Neural progenitor cell (in vitro differentiated cells): ENCODE data around the gene TAF7L. TPM values are rescaled to one million over a fixed set of nuclear protein-coding genes. Genes with fewer than 3 reads are reported as not detected.

ENCODE experiments used
- DNase-seq: peaks from one replicate; pipeline ENCODE4 v3.0.0-alpha.2; 2016; ENCODE audit warnings: low spot score
- H2AFZ ChIP-seq: fragments of 200-600 bp; sonication (generic); replicated peaks from 2 replicates; pipeline ENCODE4 v1.6.1; 2016; ENCODE audit warnings: antibody characterized with exemption
- H3F3A ChIP-seq: fragments of 200-600 bp; sonication (generic); 2 replicates; pipeline ENCODE4 v1.6.1; 2016; ENCODE audit warnings: antibody characterized with exemption, low read depth
- H3K27ac ChIP-seq: fragments of 200-600 bp; sonication (generic); 2 replicates; pipeline ENCODE4 v1.5.1; 2016; ENCODE audit warnings: mild to moderate bottlenecking
- H3K27me3 ChIP-seq: fragments of 200-600 bp; sonication (generic); 2 replicates; pipeline ENCODE4 v1.6.1; 2016; ENCODE audit warnings: mild to moderate bottlenecking, moderate library complexity
- H3K36me3 ChIP-seq: fragments of 200-600 bp; sonication (generic); 2 replicates; pipeline ENCODE4 v1.5.1; 2016
- H3K4me1 ChIP-seq: fragments of 200-600 bp; sonication (generic); 2 replicates; pipeline ENCODE4 v1.6.1; 2016; ENCODE audit warnings: mixed run types
- H3K4me2 ChIP-seq: fragments of 200-600 bp; sonication (generic); 2 replicates; pipeline ENCODE4 v1.6.1; 2016
- H3K4me3 ChIP-seq: fragments of 200-600 bp; sonication (generic); 2 replicates; pipeline ENCODE4 v1.5.1; 2016
- H3K79me2 ChIP-seq: fragments of 200-600 bp; sonication (generic); 2 replicates; pipeline ENCODE4 v1.6.1; 2016; ENCODE audit warnings: low read depth
- H3K9ac ChIP-seq: fragments of 200-600 bp; sonication (generic); 2 replicates; pipeline ENCODE4 v1.6.1; 2016
- H3K9me3 ChIP-seq: fragments of 200-600 bp; sonication (generic); 2 replicates; pipeline ENCODE4 v1.5.1; 2016; ENCODE audit warnings: low read depth
- H4K20me1 ChIP-seq: fragments of 200-600 bp; sonication (generic); 2 replicates; pipeline ENCODE4 v1.6.1; 2016; ENCODE audit warnings: low read depth
- H3K27ac Mint-ChIP-seq: 3 replicates; pipeline ENCODE4 v1.8.0; 2021; ENCODE audit warnings: mixed read lengths
- H3K27me3 Mint-ChIP-seq: 2 replicates; pipeline ENCODE4 v1.8.0; 2022; ENCODE audit warnings: low read depth, mild to moderate bottlenecking, inconsistent platforms, moderate library complexity, mixed read lengths; ENCODE audit not compliant: insufficient read depth
- H3K36me3 Mint-ChIP-seq: 3 replicates; pipeline ENCODE4 v1.8.0; 2021; ENCODE audit warnings: mixed read lengths
- H3K4me1 Mint-ChIP-seq: 3 replicates; pipeline ENCODE4 v1.8.0; 2021; ENCODE audit warnings: mixed read lengths
- H3K4me3 Mint-ChIP-seq: 3 replicates; pipeline ENCODE4 v1.8.0; 2021; ENCODE audit warnings: mild to moderate bottlenecking, moderate library complexity, mixed read lengths
- H3K9me3 Mint-ChIP-seq: 3 replicates; pipeline ENCODE4 v1.8.0; 2020; ENCODE audit warnings: mixed read lengths
- EZH2 ChIP-seq: fragments of 200-600 bp; sonication (generic); IDR thresholded peaks from 2 replicates; pipeline ENCODE4 v1.6.1; 2017; ENCODE audit warnings: antibody characterized with exemption, mild to moderate bottlenecking, moderate library complexity
- EZH2phosphoT487 ChIP-seq: fragments of 200-600 bp; sonication (generic); IDR thresholded peaks from 2 replicates; pipeline ENCODE4 v1.6.1; 2017; ENCODE audit warnings: antibody characterized with exemption
- total RNA-seq: library from RNA; depleted of rRNA; stranded (reverse); fragments of >200 nt; gene quantifications from 2 replicates; pipeline ENCODE4 v1.2.3, GENCODE V29; 2015; ENCODE audit warnings: low replicate concordance
- TF ChIP-seq, protein P1 (sequence below): fragments of 200-600 bp; sonication (generic); IDR thresholded peaks from 2 replicates; pipeline ENCODE4 v1.5.1; 2017; ENCODE audit warnings: antibody characterized with exemption, mild to moderate bottlenecking

The TAF7L gene
- total RNA-seq, 1 donor from 2014 or later, result not detected

DNA sequence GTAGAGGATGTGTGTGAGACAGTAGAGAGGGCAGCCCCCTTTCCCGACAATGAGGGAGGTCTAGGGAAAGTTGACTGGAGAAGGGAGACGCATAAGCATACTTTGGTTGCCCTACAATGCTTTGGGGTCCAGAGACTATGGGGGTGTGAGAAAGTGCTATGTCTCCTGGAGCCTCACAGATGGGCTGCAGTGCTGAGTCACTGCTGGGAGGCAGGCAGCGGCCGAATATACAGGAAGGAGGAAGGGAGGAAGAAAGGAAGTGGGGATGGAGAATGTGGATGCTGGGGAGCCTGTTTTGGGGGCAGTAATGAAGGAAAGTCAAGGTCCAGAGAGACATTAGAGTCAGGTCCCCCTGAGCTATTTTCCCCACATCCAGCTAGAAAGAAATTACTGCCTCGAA lies 58.8 kb downstream of the TAF7L start:
- Mint-ChIP-seq H3K4me3 (no peak overlapping the region), H3K4me1 (no peaks in the 10 kb centered on the region), H3K27me3 (peaks cover 3% of the 10 kb centered on the region), H3K36me3 (no peaks in the 10 kb centered on the region), H3K27ac (no peak overlapping the region), H3K9me3 (peaks cover 7% of the 10 kb centered on the region)
- Histone ChIP-seq H3K27me3 (no peaks in the 10 kb centered on the region), H3K4me2 (no peak overlapping the region), H3K27ac (no peak overlapping the region), H3K36me3 (no peaks in the 10 kb centered on the region), H2AFZ (no peak overlapping the region), H3K9ac (no peak overlapping the region), H4K20me1 (no peaks in the 10 kb centered on the region), H3K79me2 (no peaks in the 10 kb centered on the region), H3K9me3 (no peaks in the 10 kb centered on the region), H3K4me1 (no peaks in the 10 kb centered on the region), H3F3A (no peaks in the 10 kb centered on the region), H3K4me3 (no peak overlapping the region)
- DNase-seq, result no peak
- TF ChIP-seq EZH2phosphoT487, result no peak
- no peak for TF ChIP-seq EZH2
- TF ChIP-seq, protein P1, sequence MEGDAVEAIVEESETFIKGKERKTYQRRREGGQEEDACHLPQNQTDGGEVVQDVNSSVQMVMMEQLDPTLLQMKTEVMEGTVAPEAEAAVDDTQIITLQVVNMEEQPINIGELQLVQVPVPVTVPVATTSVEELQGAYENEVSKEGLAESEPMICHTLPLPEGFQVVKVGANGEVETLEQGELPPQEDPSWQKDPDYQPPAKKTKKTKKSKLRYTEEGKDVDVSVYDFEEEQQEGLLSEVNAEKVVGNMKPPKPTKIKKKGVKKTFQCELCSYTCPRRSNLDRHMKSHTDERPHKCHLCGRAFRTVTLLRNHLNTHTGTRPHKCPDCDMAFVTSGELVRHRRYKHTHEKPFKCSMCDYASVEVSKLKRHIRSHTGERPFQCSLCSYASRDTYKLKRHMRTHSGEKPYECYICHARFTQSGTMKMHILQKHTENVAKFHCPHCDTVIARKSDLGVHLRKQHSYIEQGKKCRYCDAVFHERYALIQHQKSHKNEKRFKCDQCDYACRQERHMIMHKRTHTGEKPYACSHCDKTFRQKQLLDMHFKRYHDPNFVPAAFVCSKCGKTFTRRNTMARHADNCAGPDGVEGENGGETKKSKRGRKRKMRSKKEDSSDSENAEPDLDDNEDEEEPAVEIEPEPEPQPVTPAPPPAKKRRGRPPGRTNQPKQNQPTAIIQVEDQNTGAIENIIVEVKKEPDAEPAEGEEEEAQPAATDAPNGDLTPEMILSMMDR, result no peak

DNA sequence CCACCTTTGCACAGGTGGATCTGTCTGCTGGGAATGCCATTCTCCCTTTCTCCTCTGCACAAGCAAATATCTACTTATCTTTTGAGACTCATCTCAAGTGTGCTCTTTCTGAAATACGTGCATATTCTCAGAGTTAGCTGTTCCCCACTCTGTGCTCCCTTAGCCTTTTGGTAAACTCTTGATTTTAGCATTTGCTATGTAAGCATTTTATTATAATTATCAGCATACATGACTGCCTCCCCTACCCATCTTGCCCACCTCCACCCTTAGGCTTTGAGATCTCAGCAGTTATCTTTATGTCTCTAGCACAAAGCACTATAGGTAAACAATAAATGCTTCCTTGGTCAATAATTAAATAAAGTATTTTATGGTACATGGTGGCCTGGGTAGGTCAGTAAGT lies 60.1 kb downstream of the TAF7L start:
- Histone ChIP-seq H3K36me3 (no peaks in the 10 kb centered on the region), H2AFZ (no peak overlapping the region), H3F3A (no peaks in the 10 kb centered on the region), H3K9ac (no peak overlapping the region), H3K27ac (no peak overlapping the region), H3K79me2 (no peaks in the 10 kb centered on the region), H3K27me3 (no peaks in the 10 kb centered on the region), H4K20me1 (no peaks in the 10 kb centered on the region), H3K4me1 (no peaks in the 10 kb centered on the region), H3K4me2 (no peak overlapping the region), H3K4me3 (no peak overlapping the region), H3K9me3 (no peaks in the 10 kb centered on the region)
- H3K36me3 Mint-ChIP-seq, result no peaks in the 10 kb centered on the region
- DNase-seq, result no peak
- no peak overlapping the region for H3K4me3 Mint-ChIP-seq
- TF ChIP-seq, protein P1, result no peak
- TF ChIP-seq EZH2phosphoT487, result no peak
- TF ChIP-seq EZH2, result no peak
- H3K27me3 Mint-ChIP-seq, result peaks cover 3% of the 10 kb centered on the region
- H3K4me1 Mint-ChIP-seq, result no peaks in the 10 kb centered on the region
- H3K27ac Mint-ChIP-seq, result no peak overlapping the region
- H3K9me3 Mint-ChIP-seq, result peaks cover 7% of the 10 kb centered on the region

DNA sequence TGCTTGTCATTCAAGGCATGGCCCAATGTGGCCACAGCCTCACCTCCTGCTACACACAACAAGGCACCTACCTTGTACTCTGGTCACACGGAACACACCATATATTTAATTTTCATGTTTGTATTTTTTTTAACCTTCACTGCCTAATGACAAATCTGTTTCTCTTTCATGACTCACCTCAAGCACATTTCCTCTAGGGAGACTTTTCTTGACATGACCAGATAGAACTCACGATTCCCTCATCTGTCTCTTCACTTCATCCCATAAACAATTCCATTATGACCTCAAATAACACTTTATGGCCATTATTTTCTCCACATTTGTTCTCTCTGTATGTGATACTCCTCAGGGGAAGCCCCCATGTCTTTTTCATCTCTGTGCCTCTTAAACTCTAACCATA lies 60.5 kb downstream of the TAF7L start:
- Mint-ChIP-seq H3K9me3 (peaks cover 7% of the 10 kb centered on the region), H3K4me3 (no peak overlapping the region), H3K4me1 (no peaks in the 10 kb centered on the region), H3K36me3 (no peaks in the 10 kb centered on the region), H3K27ac (no peak overlapping the region), H3K27me3 (peaks cover 3% of the 10 kb centered on the region)
- H2AFZ ChIP-seq, result no peak overlapping the region
- H3K9ac ChIP-seq, result no peak overlapping the region
- no peaks in the 10 kb centered on the region for H3K79me2 ChIP-seq
- no peaks in the 10 kb centered on the region for H3K9me3 ChIP-seq
- no peak overlapping the region for H3K4me2 ChIP-seq
- no peak for DNase-seq
- H3K27me3 ChIP-seq, result no peaks in the 10 kb centered on the region
- TF ChIP-seq, protein P1, result no peak
- TF ChIP-seq EZH2phosphoT487 (no peak), EZH2 (no peak)
- H3K27ac ChIP-seq, result no peak overlapping the region
- no peaks in the 10 kb centered on the region for H3F3A ChIP-seq
- no peaks in the 10 kb centered on the region for H3K4me1 ChIP-seq
- H3K36me3 ChIP-seq, result no peaks in the 10 kb centered on the region
- no peak overlapping the region for H3K4me3 ChIP-seq
- H4K20me1 ChIP-seq, result no peaks in the 10 kb centered on the region

DNA sequence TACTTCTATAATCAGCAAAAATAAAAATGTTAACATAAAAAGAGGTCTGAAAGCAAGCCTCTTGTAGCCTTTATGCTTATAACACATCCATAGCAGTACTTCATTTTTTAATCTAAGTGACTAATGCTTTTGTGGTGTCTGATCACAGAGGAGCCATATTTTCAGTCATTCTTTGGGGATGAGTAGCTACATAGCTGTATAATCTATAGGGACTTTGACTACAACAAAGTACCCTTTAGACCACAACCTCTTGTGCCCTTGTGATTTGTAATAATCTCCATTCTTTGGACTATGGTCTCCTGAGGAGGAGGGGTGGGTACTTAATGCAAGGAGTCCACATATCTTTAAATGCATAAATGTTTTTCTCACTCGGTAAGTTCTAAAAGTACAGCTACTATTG lies 62.0 kb downstream of the TAF7L start:
- Mint-ChIP-seq H3K4me1 (no peaks in the 10 kb centered on the region), H3K36me3 (no peaks in the 10 kb centered on the region), H3K27ac (no peak overlapping the region), H3K9me3 (peaks cover 7% of the 10 kb centered on the region), H3K27me3 (peaks cover 3% of the 10 kb centered on the region), H3K4me3 (no peak overlapping the region)
- no peak overlapping the region for H2AFZ ChIP-seq
- H3K4me3 ChIP-seq, result no peak overlapping the region
- no peaks in the 10 kb centered on the region for H3K4me1 ChIP-seq
- no peaks in the 10 kb centered on the region for H3K79me2 ChIP-seq
- H3K36me3 ChIP-seq, result no peaks in the 10 kb centered on the region
- no peaks in the 10 kb centered on the region for H3K27me3 ChIP-seq
- no peaks in the 10 kb centered on the region for H3F3A ChIP-seq
- no peak overlapping the region for H3K27ac ChIP-seq
- no peak overlapping the region for H3K9ac ChIP-seq
- H4K20me1 ChIP-seq, result no peaks in the 10 kb centered on the region
- no peak for DNase-seq
- no peak overlapping the region for H3K4me2 ChIP-seq
- no peak for TF ChIP-seq EZH2
- TF ChIP-seq, protein P1, result no peak
- no peak for TF ChIP-seq EZH2phosphoT487
- H3K9me3 ChIP-seq, result no peaks in the 10 kb centered on the region
